SKM-1 (cell line): ENCODE results near the gene HOXA10.

Experiments
- DNase-seq: peaks from one replicate; lab custom pipeline; 2025; ENCODE audit not compliant: unreplicated experiment; lab: John Stamatoyannopoulos, UW

Gene HOXA10

DNA sequence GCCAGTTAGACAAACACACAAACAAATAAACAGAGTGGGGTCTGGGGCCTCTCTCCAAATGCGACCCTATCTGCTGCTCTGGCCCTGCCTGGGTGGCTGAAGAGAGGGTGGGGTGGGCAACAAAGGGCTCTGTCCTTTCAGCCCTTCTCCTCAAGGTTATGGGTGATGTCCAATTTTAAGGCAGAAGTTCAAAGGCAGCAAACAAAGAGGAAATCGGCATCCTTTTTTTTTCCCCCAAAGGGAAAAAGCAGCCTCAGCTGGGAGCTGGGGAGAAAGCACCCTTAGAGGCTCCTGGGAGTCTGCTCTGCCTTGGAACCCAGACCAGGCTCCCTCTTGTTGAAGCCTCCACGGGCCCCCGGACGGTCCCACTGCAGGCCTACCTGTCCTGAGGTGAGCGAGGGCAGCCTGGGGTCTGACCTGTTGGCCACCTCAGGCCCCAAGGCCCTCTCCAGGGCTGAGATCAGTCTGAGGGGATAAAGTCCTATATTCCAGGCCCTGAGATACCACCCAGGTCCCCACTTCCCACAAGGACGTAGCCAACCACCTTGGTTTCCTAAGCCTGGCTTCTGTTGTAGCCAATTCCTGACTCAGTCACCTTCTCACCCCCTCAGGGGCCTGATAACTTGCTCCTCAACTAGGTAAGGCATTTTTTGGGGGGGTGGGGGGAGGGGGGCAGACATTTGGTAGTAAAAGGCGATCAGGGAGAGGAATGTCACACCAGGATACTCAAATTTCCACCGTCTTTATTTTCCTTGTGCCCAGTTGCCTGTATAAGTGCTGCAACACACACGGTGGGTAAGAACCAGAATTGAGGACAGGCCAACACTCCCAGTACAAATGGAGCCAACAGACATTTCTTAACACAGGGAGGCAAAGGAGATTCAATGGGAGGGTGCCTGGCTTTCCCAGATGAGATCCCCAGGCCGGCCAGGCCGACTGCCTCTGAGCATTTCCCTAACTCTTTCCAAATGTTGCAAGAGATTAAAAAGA, 6.6 kb upstream of the HOXA10 start:
- no peak for DNase-seq

DNA sequence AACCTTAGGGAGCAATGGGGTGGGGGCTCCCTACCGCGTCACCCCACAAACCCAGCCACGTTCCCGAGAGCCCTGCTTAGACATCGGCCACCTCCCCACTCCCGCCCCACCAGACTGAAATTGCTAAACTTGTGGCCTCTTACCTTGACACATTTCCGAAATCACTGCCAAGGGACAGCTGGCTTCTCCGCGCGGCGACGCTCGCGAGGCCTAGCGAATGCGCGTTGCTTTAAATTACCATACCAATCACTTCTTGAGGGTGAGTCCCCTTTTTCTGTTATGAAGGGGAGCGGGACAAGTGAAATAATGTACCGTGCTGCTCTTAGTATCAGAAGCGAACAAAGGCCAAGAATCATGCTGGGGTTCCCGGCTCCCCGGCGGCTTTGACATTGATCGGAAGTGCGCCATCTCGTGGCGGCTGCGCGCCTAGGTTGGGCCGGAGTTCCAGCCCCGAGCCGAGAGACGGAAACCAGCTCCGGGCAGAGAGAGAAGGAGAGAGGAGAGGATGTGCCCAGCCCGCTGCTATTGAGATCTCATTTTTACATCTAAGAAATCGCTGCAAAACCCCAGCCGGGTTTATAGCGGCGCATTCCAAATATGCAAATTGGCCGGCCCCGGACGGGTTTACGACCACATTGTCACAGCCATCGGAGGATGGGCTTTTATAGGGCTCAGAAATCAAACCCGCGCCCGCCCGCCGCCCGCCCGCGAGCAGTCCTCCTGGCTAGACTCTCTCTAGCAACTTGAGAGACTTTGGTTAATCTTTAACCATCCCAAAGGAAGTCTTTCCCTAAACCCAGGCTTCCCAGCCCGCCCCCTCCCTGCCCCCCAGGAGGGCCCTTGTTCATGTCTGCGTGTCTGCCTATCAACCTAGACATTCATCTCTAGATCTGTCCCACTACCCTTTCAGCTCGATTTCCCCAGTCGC, 5.6 kb upstream of the HOXA10 start:
- DNase-seq: no peak

DNA sequence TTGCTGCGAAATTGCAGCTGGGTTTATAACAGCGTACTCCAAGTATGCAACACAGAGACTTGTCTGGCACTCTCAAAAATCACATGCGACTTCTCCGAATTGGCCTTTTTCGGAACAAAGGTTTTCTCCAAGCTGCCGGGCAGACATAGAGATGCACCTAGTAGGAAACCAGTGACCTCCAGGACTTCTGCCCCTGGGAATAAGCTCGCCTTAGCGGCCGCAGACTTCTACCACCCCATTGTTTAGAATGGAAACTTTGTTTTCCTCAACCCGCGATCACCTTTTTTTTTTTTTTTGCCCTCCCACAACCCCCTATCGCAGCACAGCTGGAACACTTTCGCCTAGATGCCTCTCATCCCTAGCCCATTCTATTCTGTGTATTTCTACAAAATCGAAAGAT, 4.9 kb upstream of the HOXA10 start:
- no peak for DNase-seq

DNA sequence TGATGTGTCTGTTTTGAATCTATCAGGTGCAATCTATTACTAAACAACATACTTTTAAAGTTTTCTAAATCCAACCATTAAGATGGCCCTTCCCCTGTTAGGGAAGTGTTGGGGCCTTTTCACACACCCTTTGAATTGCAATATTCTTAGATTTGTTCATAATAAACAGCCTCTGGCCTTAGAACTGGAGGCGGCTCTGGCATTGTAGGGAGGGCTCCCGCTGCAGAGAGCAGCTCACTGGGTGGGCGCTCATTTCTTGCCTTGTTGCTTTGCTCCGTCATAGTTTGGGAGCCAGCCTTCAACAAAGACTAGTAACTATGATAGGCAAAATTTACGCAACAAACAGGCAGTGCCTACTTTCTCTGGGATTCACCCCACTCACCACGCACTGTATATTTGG, 4.2 kb upstream of the HOXA10 start:
- no peak for DNase-seq

DNA sequence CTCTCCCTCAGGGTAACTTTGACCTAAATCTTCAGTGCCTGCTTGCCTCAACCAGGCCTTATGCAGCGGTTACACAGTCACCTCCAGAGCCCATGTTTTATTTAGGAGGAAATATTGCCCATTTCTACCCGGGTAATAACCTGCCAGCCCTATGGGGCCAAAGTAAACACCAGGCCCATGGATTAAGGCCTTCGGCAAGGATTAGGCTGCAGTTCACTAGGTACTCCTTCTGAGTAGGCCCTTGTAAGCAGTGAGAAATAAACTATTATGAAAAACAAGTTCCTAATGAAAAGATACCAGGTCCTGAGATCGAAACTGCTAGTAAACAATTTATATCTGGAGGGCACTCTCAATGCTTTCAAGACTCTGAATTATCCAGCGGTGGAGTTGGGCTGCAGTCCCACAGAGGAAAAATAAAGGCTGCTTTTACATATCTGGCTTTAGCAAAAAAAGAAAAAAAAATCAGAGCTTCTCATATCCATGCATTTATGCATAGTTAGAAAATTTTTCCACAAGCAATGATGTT, 3.7 kb upstream of the HOXA10 start:
- DNase-seq: no peak

DNA sequence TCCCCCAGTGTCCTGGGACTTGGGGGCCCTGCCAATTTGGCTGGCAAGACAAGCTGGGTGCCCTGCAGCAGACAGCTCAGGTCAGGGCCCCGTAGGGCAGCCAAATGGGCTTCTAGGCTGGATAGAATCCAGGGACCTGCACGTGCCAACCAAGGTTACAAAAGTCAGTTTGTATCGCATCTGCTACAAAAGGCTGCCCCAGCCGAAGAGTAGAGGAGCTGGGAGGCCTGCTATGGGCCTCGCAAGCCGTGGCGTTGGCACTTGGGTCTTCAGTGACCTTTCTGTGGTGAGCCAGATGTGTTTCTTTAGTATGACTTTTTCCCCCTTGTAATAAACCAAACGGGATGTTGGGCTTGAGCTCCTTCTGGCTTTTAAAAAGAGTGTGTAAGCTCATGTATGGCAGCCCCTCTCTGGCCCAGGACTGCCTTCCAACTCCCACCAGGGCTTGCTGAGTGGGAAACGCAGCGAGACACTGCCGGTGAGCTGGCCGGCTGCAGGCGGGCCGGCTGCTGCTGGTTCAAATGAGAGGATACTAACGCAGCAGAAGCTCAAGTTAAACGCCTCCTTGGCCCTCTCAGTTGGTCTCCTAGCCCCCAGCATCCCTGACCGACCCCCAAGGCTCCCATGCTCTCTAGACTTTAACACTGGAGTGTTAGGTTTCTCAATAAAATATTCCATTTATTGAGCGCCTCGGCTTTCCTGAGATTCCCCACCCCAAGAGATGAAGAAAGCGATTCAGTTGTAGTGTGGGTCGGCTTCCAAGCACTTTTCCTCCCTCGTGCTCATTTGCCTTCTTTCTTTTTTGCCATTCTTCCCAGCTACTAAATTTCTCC, 3.1 kb upstream of the HOXA10 start:
- no peak for DNase-seq

DNA sequence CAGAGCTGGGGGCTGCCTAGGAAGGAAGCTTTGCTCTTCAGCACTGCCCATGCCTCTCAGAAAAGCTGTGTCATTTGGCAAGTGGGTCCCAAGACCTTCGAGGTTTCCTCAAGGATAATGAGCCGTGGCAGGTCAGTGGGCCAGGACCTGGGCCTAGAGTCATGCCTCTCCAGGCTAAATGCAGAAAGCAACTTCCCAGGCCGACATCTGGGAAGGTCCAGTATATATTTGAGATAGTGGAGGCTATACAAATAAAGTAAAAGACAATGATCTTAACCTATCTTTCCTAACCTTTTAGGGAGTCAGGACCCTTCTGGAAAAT, 2.4 kb upstream of the HOXA10 start:
- DNase-seq: no peak

DNA sequence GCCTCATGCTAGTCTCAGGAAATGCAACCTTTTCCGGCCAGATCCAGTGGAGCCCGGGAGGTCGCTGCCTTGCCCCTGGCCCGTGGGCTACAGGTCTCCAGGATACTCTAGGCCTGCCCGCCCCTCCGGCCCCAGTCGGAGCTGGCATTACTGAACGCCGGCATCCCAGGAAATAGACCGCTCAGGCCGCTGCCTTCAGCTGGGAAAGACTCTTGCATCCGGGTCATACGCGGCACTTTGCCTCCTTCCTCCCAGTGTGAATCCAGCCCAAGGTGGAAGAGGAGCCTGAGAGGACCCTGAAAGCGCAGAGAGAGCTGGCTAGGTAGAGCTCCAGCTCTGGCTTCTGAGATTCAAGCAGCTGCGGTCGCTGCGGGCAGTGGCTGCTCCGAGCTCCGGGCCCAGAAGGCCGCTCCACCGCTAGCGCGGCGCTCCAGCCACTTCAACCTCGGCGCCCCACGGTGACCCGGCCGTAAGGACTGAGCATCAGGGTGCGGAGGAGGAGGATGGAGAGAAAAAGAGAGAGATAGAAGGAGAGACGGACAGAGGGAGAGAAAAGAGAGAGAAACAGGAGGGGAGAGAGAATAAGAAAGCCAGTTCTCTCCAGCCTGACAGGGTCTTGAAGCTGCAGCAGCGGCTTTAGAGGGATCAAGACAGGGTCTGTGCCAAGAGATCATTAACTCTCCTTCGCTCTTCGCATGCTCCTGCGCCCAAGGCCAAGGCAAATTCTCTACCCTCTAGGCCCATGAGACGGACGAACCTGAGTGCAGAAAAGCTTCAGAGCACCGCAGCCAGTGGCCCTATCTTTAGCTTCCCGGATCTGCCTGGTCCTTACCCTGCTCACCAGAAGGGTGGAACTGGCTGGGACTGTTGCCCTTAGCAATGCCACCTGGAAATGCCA, 1.8 kb upstream of the HOXA10 start:
- DNase-seq: no peak

DNA sequence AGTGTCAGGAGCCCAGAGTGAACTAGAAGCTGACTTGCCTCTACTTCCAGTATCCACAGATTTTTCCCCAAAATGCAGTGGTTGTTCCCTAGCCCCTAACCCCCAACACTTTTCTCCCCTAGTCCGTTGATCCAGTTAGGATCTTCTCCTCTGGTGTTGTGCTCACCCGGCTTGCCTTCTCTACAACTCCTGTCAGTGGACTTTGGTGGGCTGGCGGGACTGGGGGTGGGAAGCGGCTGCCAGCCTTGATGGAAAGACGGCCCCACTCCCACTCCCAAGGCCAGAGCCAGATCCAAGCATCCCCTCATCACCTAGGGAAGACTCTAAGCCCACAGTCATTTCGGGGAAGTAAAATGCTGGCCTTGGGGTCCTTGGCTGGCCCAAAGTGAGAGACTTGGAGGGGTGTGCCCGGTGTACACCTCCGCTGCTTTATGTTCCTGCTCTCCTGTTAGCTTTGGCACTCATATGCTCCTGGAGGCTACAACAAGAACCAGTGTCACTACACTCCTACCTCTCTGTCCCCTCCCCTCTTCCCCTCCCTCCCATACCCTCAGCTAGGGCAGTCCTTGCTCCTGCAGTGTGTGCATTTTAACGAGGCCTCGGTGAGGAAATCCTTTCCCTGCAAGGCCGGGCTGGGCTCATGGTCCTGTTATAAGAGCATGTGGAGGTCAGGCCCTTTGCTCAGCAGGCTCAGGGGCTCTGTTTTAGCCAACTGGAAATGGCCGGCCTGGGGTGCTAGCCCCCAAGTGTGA, 930 bp upstream of the HOXA10 start:
- no peak for DNase-seq

DNA sequence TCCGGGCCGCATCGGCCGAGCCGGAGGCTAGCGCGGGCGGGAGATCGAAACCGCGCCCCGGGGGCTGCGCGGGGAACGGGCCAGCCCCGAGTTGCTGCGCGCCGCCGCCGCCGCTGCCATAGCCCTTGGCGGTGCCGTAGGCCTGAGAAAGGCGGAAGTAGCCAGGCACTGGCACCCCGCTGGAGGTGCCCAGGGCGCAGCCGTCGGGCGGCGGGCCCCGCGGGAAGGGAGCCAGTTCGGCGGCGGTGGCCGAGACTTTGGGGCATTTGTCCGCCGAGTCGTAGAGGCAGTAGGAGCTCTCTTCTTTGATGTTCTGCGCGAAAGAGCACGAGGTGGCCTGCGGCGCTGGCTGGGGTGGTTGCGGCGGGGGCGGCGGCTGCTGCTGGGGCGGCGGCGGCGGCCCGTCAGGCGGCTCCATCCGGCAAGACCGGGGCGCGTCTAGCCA, 587 bp downstream of the HOXA10 start:
- no peak for DNase-seq

DNA sequence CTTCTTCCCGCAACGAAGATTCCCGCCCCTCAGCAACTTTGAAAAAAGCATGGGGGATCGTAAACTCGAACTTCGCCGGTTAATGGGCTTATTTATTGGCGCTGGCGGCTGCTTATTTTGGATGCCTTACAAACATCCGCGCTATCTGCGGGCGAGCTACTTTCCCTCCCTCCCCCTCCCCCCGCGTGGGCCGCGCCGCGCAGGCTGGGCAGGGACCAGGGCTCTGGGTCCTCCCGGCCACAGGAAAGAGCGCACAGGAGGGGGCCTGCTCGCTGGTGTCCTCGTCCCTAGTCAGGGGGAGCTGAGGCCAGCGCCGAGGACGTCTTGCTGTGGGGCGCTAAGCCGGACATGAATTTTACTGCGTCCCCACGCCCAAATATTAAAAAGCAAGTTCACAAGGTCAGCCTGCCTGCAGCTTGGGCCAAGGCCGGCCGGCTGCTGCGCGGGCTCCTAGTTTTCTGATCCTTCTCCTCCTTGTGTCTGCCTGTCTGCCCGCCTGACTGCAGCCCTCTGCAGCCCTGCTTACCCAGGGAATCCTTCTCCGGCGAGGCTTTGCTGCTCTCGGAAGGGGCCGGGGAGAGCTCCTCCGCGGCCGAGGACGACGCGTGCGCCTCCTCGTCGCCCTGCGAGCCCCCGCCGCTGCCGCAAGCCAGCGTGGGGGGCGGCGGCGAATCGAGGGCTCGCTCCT, 1.2 kb downstream of the HOXA10 start:
- DNase-seq: no peak

DNA sequence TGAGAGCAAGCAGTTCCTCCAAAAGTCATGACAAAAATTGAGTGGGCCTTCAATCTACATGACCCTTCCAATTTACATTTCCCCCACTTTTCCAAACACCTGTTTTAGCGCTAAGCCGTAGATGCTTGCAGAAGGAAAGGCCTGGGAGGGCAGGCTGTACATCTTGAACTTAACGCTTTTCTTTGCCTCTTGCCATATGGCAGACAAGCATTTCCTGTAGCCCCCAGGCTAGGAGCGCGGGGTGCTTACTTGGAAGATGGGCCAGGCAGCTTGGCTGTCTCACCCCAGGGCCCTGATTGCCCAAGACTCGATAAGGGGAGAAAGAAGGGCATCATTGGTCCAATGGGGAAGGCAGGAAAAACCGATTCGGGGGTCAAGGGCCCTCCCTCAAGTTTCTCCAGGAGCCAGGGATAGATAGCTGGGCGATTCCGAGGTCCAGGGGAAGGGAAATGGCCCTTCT, 1.8 kb downstream of the HOXA10 start:
- no peak for DNase-seq

DNA sequence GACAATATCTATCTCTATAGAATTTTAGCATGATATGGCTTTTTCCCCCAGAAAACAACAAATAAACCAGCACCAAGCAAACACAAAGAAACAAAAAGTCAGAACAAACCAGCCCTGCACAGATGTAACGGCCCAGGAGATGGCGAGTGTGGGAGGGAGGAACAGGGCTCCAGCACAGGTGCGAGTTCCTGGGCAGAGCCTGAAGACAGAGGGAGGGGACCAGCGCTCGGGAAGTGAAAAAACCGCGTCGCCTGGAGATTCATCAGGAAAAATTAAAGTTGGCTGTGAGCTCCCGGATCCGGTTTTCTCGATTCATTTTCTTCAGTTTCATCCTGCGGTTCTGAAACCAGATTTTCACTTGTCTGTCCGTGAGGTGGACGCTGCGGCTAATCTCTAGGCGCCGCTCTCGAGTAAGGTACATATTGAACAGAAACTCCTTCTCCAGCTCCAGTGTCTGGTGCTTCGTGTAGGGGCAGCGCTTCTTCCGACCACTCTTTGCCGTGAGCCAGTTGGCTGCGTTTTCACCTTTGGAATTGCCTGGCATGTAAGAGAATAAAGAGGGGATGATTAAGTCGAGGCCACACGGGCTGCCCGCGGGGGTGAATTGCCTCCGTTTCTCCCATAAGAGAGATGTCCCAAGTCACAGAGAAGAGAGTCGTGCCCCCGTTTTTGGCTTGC, 2.3 kb downstream of the HOXA10 start:
- DNase-seq: no peak

DNA sequence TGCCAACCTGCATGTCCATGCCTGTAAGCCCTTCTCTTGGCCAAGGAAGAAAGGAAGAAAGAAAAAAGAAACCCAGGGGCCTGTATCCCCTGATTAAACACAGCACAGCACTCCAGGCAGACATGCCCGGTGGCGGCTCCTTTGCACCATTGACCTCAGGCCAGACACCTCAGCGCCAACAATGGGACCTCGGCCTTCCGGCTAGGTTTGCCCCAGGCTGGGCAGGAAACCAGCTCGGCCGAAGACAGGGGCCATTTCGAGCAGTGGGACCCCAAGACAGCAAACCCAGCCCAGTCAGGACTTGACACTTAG, 2.8 kb downstream of the HOXA10 start:
- DNase-seq: no peak

DNA sequence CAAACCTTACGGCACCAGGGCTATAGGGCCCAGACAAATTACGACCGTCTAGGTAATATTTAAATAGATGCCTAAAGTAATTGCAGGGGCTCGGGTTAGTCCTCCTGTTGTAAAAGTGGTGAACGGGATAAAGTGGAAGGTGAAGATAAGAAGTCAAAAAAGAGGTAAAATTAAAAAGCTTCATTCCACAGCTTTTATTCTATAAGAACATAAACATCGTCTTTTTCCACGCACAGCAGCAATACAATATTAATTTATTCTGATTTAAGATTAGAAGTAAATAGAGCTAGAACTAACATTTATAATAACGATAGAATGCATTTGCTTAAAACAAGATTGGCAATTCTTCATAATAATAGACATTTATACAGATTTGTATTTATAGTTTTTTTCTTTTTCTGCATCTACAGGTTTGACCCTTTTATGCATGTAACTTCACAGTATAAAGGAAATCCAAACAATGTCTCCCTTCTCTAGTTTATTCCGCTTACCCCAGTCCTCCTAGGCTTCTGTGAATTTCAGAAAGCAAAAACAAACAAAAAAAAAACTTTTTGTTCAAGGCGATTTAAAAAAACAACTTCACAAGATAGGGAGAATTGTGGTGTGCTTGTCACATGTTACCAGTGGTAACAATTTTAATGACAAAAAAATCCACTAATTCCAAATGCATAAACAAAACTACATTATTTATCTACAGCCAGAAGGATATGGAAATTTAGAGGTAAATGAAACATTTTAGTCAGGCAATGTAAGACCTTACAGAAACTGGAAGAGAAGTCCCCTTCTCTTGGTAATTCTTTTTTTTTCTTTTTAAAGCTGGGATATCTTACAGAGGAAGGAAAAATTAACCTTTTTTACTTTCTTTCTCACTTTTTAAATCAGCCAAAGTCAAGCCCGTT, 3.4 kb downstream of the HOXA10 start:
- no peak for DNase-seq

DNA sequence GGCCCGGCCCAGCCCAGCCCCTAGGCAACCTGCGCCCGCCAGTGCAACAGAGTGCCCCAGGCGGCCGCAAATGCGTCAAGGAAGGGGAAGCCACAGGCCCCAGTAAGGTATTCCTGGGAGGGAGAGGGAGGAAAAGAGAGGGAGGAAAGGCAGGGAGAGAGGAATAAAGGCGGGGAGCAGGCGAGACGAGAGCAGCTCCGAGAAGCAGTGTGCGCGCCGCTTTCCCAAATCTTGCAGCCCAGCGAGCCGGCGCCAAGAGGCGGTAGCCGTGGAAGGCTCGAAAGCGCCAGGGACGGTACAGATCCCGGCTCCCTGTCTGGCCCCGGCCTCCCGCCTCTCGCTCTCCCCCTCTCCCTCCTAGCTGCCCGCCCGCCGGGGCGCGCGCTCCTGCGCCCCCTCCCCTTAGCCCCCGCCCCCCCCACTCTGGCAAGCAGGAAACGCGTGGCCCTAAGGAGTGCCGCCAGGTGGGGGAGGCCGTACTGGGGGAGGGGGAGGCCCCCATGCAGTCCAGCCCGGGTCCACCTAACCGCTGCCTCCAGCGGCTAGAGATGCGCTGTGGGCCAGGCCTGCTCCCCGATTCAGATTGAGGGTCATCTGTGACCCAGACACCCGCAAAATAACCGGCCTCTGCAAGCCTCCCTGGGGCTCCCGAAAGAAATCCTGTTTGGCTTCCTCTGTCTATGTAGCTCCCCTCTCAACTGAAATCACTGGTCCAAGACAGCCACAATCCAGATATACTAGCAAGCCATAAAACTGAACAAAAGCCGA, 4.3 kb downstream of the HOXA10 start:
- no peak for DNase-seq
